Neural cell (in vitro differentiated cells): Measurements from ENCODE around the gene SLC9A7. TPM values are rescaled to one million over a fixed set of nuclear protein-coding genes. Genes with fewer than 3 reads are reported as not detected.

Source experiments
- H2AFZ ChIP-seq: fragments of 200-600, 300-800 bp; sonication (generic), shearing (Covaris generic); 2 replicates; pipeline ENCODE4 v1.6.0; 2014; ENCODE audit warnings: low read depth, mild to moderate bottlenecking, antibody characterized with exemption, low read length, moderate library complexity
- H3F3A ChIP-seq: fragments of 200-600 bp; shearing (Covaris generic); 2 replicates; pipeline ENCODE4 v1.6.1; 2016; ENCODE audit warnings: mild to moderate bottlenecking, moderate library complexity, mixed read lengths, antibody characterized with exemption, low read length; ENCODE audit not compliant: insufficient read depth, poor library complexity, severe bottlenecking
- H3K27ac ChIP-seq: fragments of 200-600, 300-800 bp; sonication (generic), shearing (Covaris generic); 2 replicates; pipeline ENCODE4 v1.5.1; 2014; ENCODE audit warnings: mild to moderate bottlenecking, low read length, moderate library complexity
- H3K27me3 ChIP-seq: fragments of 300-800, 200-600 bp; sonication (generic), shearing (Covaris generic); 2 replicates; pipeline ENCODE4 v1.6.0; 2014; ENCODE audit warnings: mild to moderate bottlenecking, low read depth, low read length, moderate library complexity; ENCODE audit not compliant: insufficient read depth
- H3K36me3 ChIP-seq: fragments of 300-800, 200-600 bp; sonication (generic), shearing (Covaris generic); 2 replicates; pipeline ENCODE4 v1.5.1; 2014; ENCODE audit warnings: mild to moderate bottlenecking, antibody characterized with exemption, low read length, moderate library complexity; ENCODE audit not compliant: insufficient read depth
- H3K4me2 ChIP-seq: fragments of 300-800, 200-600 bp; sonication (generic), shearing (Covaris generic); 2 replicates; pipeline ENCODE4 v1.6.0; 2014; ENCODE audit warnings: mild to moderate bottlenecking, low read length
- H3K4me3 ChIP-seq: fragments of 300-800, 200-600 bp; sonication (generic), shearing (Covaris generic); 2 replicates; pipeline ENCODE4 v1.5.1; 2014; ENCODE audit warnings: mild to moderate bottlenecking, low read length, moderate library complexity
- H3K79me2 ChIP-seq: fragments of 200-600 bp; shearing (Covaris generic); replicated peaks from 2 replicates; pipeline ENCODE4 v1.6.0; 2014; ENCODE audit warnings: mild to moderate bottlenecking, low read length, moderate library complexity; ENCODE audit not compliant: insufficient read depth
- H3K9ac ChIP-seq: fragments of 300-800, 200-600 bp; sonication (generic), shearing (Covaris generic); 2 replicates; pipeline ENCODE4 v1.6.1; 2016; ENCODE audit warnings: mild to moderate bottlenecking, low read length, mixed read lengths
- H3K9me2 ChIP-seq: fragments of 200-600 bp; shearing (Covaris generic); 2 replicates; pipeline ENCODE4 v1.6.1; 2016; ENCODE audit warnings: mild to moderate bottlenecking, low read length, mixed read lengths; ENCODE audit not compliant: insufficient read depth
- H3K9me3 ChIP-seq: fragments of 200-600, 300-800 bp; sonication (generic), shearing (Covaris generic); 2 replicates; pipeline ENCODE4 v1.6.1; 2016; ENCODE audit warnings: mild to moderate bottlenecking, mixed run types, low read length, moderate library complexity, mixed read lengths
- H4K20me1 ChIP-seq: fragments of 200-600 bp; shearing (Covaris generic); 2 replicates; pipeline ENCODE4 v1.6.1; 2016; ENCODE audit warnings: mild to moderate bottlenecking, mixed run types; ENCODE audit not compliant: insufficient read depth
- EP300 ChIP-seq: fragments of 450-650 bp; conservative IDR thresholded peaks from 2 replicates; pipeline ENCODE4 v1.6.1; 2014; ENCODE audit warnings: antibody characterized with exemption, mild to moderate bottlenecking, moderate library complexity; ENCODE audit not compliant: poor library complexity, severe bottlenecking
- EZH2 ChIP-seq: fragments of 200-600, 300-800 bp; shearing (Covaris generic), sonication (generic); IDR thresholded peaks from 2 replicates; pipeline ENCODE4 v1.6.1; 2014; ENCODE audit warnings: antibody characterized with exemption, low read length, borderline replicate concordance, mild to moderate bottlenecking; ENCODE audit not compliant: insufficient read depth, poor library complexity, severe bottlenecking
- MXI1 ChIP-seq: fragments of 450-650 bp; conservative IDR thresholded peaks from 2 replicates; pipeline ENCODE4 v1.6.1; 2014; ENCODE audit warnings: antibody characterized with exemption, mild to moderate bottlenecking; ENCODE audit not compliant: poor library complexity, severe bottlenecking
- POLR2AphosphoS5 ChIP-seq: IDR thresholded peaks from 2 replicates; pipeline ENCODE4 v1.6.1; 2012
- RAD21 ChIP-seq: fragments of 450-650 bp; conservative IDR thresholded peaks from 2 replicates; pipeline ENCODE4 v1.6.1; 2014; ENCODE audit warnings: antibody characterized with exemption, mild to moderate bottlenecking, moderate library complexity
- SMC3 ChIP-seq: fragments of 450-650 bp; conservative IDR thresholded peaks from 2 replicates; pipeline ENCODE4 v1.6.1; 2014; ENCODE audit warnings: antibody characterized with exemption, mild to moderate bottlenecking, moderate library complexity; ENCODE audit not compliant: poor library complexity
- TAF1 ChIP-seq: IDR thresholded peaks from 2 replicates; pipeline ENCODE4 v1.6.1; 2012; ENCODE audit warnings: low read depth
- polyA plus RNA-seq: library from polyadenylated mRNA; depleted of rRNA; stranded (reverse); fragments of >200 nt; gene quantifications from 2 replicates; pipeline ENCODE4 v1.2.3, GENCODE V29; 2014
- TF ChIP-seq, protein P1 (sequence below): IDR thresholded peaks from 2 replicates; pipeline ENCODE4 v1.6.1; 2012; ENCODE audit warnings: borderline replicate concordance
- TF ChIP-seq, protein P2 (sequence below): fragments of 450-650 bp; IDR thresholded peaks from 2 replicates; pipeline ENCODE4 v1.5.1; 2014; ENCODE audit warnings: antibody characterized with exemption, mild to moderate bottlenecking, moderate library complexity; ENCODE audit not compliant: poor library complexity, severe bottlenecking

SLC9A7 gene
- polyA plus RNA-seq, 1 donor from 2014 or later = 12.1 TPM

DNA sequence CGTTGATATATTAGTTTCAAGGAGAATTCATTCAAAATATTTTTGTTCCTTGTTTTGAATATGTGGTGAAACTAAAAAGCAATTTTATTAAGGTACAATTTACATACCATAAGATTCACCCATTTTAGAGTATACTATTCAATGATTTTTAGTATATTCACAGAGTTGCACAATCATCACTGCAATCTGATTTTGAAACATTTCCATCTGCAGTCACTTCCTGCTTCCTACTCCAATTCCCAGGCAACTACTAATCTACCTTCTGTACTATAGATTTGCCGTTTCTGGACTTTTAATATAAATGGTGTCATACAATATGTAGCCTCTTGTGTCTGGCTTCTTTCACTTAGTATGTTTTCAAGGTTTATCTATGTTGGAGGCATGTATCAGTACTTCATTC, 71.3 kb downstream of the SLC9A7 start:
- Histone ChIP-seq H4K20me1 (no peaks in the 10 kb centered on the region), H3K9ac (no peak overlapping the region), H3K27me3 (no peaks in the 10 kb centered on the region), H2AFZ (no peak overlapping the region), H3F3A (no peaks in the 10 kb centered on the region), H3K9me2 (no peaks in the 10 kb centered on the region), H3K36me3 (no peaks in the 10 kb centered on the region), H3K4me3 (no peak overlapping the region), H3K4me2 (no peak overlapping the region), H3K27ac (no peak overlapping the region), H3K9me3 (no peaks in the 10 kb centered on the region), H3K79me2 (no peaks in the 10 kb centered on the region)
- TF ChIP-seq POLR2AphosphoS5 (no peak), RAD21 (no peak), SMC3 (no peak), EP300 (no peak), MXI1 (no peak), EZH2 (no peak), TAF1 (no peak)
- TF ChIP-seq, protein P1, sequence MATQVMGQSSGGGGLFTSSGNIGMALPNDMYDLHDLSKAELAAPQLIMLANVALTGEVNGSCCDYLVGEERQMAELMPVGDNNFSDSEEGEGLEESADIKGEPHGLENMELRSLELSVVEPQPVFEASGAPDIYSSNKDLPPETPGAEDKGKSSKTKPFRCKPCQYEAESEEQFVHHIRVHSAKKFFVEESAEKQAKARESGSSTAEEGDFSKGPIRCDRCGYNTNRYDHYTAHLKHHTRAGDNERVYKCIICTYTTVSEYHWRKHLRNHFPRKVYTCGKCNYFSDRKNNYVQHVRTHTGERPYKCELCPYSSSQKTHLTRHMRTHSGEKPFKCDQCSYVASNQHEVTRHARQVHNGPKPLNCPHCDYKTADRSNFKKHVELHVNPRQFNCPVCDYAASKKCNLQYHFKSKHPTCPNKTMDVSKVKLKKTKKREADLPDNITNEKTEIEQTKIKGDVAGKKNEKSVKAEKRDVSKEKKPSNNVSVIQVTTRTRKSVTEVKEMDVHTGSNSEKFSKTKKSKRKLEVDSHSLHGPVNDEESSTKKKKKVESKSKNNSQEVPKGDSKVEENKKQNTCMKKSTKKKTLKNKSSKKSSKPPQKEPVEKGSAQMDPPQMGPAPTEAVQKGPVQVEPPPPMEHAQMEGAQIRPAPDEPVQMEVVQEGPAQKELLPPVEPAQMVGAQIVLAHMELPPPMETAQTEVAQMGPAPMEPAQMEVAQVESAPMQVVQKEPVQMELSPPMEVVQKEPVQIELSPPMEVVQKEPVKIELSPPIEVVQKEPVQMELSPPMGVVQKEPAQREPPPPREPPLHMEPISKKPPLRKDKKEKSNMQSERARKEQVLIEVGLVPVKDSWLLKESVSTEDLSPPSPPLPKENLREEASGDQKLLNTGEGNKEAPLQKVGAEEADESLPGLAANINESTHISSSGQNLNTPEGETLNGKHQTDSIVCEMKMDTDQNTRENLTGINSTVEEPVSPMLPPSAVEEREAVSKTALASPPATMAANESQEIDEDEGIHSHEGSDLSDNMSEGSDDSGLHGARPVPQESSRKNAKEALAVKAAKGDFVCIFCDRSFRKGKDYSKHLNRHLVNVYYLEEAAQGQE = no peak
- TF ChIP-seq, protein P2, sequence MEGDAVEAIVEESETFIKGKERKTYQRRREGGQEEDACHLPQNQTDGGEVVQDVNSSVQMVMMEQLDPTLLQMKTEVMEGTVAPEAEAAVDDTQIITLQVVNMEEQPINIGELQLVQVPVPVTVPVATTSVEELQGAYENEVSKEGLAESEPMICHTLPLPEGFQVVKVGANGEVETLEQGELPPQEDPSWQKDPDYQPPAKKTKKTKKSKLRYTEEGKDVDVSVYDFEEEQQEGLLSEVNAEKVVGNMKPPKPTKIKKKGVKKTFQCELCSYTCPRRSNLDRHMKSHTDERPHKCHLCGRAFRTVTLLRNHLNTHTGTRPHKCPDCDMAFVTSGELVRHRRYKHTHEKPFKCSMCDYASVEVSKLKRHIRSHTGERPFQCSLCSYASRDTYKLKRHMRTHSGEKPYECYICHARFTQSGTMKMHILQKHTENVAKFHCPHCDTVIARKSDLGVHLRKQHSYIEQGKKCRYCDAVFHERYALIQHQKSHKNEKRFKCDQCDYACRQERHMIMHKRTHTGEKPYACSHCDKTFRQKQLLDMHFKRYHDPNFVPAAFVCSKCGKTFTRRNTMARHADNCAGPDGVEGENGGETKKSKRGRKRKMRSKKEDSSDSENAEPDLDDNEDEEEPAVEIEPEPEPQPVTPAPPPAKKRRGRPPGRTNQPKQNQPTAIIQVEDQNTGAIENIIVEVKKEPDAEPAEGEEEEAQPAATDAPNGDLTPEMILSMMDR = no peak

DNA sequence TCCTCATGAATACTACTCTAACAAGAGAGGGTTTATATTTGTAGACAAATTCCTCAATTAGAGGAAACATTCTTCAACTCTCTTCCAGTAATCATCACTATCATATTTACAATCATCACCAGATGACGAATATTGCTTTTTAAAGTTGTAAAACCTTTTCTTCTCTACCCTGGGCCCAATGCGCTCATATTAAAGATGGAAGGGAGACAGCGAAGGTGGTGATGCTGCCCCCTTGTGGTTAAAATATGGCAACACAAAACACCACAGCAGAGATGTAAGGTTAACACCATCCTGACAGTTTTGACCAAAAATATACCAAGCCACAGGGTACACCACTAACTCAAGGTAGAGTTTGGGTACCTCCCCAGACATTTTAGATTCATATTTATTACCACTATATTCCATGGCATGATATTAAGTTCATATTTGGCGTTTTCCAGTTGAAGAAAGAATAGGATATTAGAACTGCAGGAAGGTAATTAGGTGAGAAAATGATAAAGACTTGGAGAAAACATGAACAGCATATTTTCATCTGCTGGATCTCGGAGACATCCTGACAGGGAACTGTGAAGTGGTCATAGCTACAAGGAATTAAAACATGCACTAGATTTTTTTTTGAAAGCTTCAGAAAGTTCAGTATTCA, 72.8 kb downstream of the SLC9A7 start:
- Histone ChIP-seq H3K9me3 (no peaks in the 10 kb centered on the region), H3K36me3 (no peaks in the 10 kb centered on the region), H3K79me2 (no peaks in the 10 kb centered on the region), H3K27ac (no peak overlapping the region), H3K9me2 (no peaks in the 10 kb centered on the region), H4K20me1 (no peaks in the 10 kb centered on the region), H2AFZ (no peak overlapping the region), H3K9ac (no peak overlapping the region), H3K4me2 (no peak overlapping the region), H3K27me3 (no peaks in the 10 kb centered on the region), H3F3A (no peaks in the 10 kb centered on the region), H3K4me3 (no peak overlapping the region)
- TF ChIP-seq POLR2AphosphoS5 = no peak
- TF ChIP-seq, protein P2 = peak; percentile 50
- peak; percentile 17 for TF ChIP-seq RAD21
- no peak for TF ChIP-seq TAF1
- no peak for TF ChIP-seq EP300
- TF ChIP-seq, protein P1 = no peak
- no peak for TF ChIP-seq EZH2
